Measurements from ENCODE around the gene TTLL9.

The TTLL9 gene

GRCh38 chr20:31837896-31838397 is 32.5 kb upstream of the TTLL9 start:
- DNase-seq, result peak; percentile 89

- DNase-seq, result peak; percentile 64
Observed at GRCh38 chr20:31838646-31839292, 31.7 kb upstream of the TTLL9 start.

GRCh38 chr20:31839782-31840487 is 30.5 kb upstream of the TTLL9 start:
- DNase-seq, result peak; percentile 32

GRCh38 chr20:31840906-31841816 is 29.3 kb upstream of the TTLL9 start:
- DNase-seq, result peak; percentile 65

- peak; percentile 89 for DNase-seq
Observed at GRCh38 chr20:31841928-31842327, 28.5 kb upstream of the TTLL9 start.

- peak; percentile 93 for DNase-seq
Observed at GRCh38 chr20:31842471-31843157, 27.8 kb upstream of the TTLL9 start.

- DNase-seq, result no peak
Observed at GRCh38 chr20:31843288-31843687, 27.1 kb upstream of the TTLL9 start.

GRCh38 chr20:31843881-31844280 is 26.6 kb upstream of the TTLL9 start:
- no peak for DNase-seq

GRCh38 chr20:31844737-31845299 is 25.6 kb upstream of the TTLL9 start:
- DNase-seq, result no peak

GRCh38 chr20:31845300-31845863 is 25.1 kb upstream of the TTLL9 start, which contains the start of gene FOXS1:
TSS of gene FOXS1 (minus strand) at chr20:31845604. CDS start at chr20:31845542, 62 bp downstream.
- peak; percentile 83 for DNase-seq

GRCh38 chr20:31846793-31847138 is 23.7 kb upstream of the TTLL9 start:
- no peak for DNase-seq

- DNase-seq, result no peak
Observed at GRCh38 chr20:31848088-31848999, 22.1 kb upstream of the TTLL9 start.

GRCh38 chr20:31849306-31849930 is 21.0 kb upstream of the TTLL9 start:
- DNase-seq, result no peak

- DNase-seq, result no peak
Observed at GRCh38 chr20:31851240-31851955, 19.0 kb upstream of the TTLL9 start.

- no peak for DNase-seq
Observed at GRCh38 chr20:31853481-31853880, 17.0 kb upstream of the TTLL9 start.

- DNase-seq, result no peak
Observed at GRCh38 chr20:31856516-31856915, 13.9 kb upstream of the TTLL9 start.

GRCh38 chr20:31857861-31858759 is 12.3 kb upstream of the TTLL9 start:
- no peak for DNase-seq

- DNase-seq, result no peak
Observed at GRCh38 chr20:31858760-31859083, 11.7 kb upstream of the TTLL9 start.

Measured in fibroblast of skin of back (primary cell).